SK-N-SH treated with all-trans-retinoic acid at 6 μM for 48 hours (cell line): Measurements from ENCODE around the gene MTCL1.

Experiments
- ATAC-seq: fragments of 200-7000 bp; cut with Tn5 transposase; 3 replicates; pipeline ENCODE4 v1.9.1; 2020; ENCODE audit warnings: mild to moderate bottlenecking, moderate library complexity
- ARNTL ChIP-seq: fragments of 450-650 bp; formaldehyde crosslinking; IDR thresholded peaks from 2 replicates; pipeline ENCODE4 v1.5.0; 2020; ENCODE audit warnings: low read depth, mild to moderate bottlenecking, moderate library complexity, borderline replicate concordance
- BACH2 ChIP-seq: fragments of 250-450 bp; sonication (Bioruptor Pico); IDR thresholded peaks from 2 replicates; pipeline ENCODE4 v1.9.0; 2021; ENCODE audit warnings: mild to moderate bottlenecking, borderline replicate concordance
- CREB5 ChIP-seq: fragments of 250-450 bp; sonication (Bioruptor Pico); IDR thresholded peaks from 2 replicates; pipeline ENCODE4 v1.5.1; 2020; ENCODE audit warnings: low read depth, mild to moderate bottlenecking, moderate library complexity
- CSDC2 ChIP-seq: fragments of 250-450 bp; sonication (Bioruptor Pico); IDR thresholded peaks from 2 replicates; pipeline ENCODE4 v1.5.0; 2020; ENCODE audit warnings: mild to moderate bottlenecking, moderate library complexity
- CSRNP3 ChIP-seq: fragments of 250-450 bp; sonication (Bioruptor Pico); IDR thresholded peaks from 2 replicates; pipeline ENCODE4 v1.5.1; 2021; ENCODE audit warnings: mild to moderate bottlenecking, moderate library complexity
- ESRRG ChIP-seq: fragments of 250-450 bp; sonication (Bioruptor Pico); IDR thresholded peaks from 2 replicates; pipeline ENCODE4 v1.6.1; 2021; ENCODE audit warnings: mild to moderate bottlenecking
- GLIS3 ChIP-seq: fragments of 250-450 bp; sonication (Bioruptor Pico); IDR thresholded peaks from 2 replicates; pipeline ENCODE4 v1.5.0; 2020; ENCODE audit warnings: mild to moderate bottlenecking, moderate library complexity
- ISL1 ChIP-seq: fragments of 250-450 bp; sonication (Bioruptor Pico); IDR thresholded peaks from 2 replicates; pipeline ENCODE4 v2.1.2; 2022; ENCODE audit warnings: mild to moderate bottlenecking, moderate library complexity
- OSR1 ChIP-seq: fragments of 250-450 bp; sonication (Bioruptor Pico); IDR thresholded peaks from 2 replicates; pipeline ENCODE4 v1.8.0; 2022; ENCODE audit warnings: moderate library complexity, mild to moderate bottlenecking, inconsistent platforms
- PATZ1 ChIP-seq: fragments of 250-450 bp; sonication (Bioruptor Pico); IDR thresholded peaks from 2 replicates; pipeline ENCODE4 v1.8.0; 2020; ENCODE audit warnings: mild to moderate bottlenecking, moderate library complexity, borderline replicate concordance
- PPARA ChIP-seq: fragments of 250-450 bp; sonication (Bioruptor Pico); IDR thresholded peaks from 2 replicates; pipeline ENCODE4 v1.5.0; 2020; ENCODE audit warnings: mild to moderate bottlenecking, borderline replicate concordance
- RARB ChIP-seq: fragments of 250-450 bp; sonication (Bioruptor Pico); IDR thresholded peaks from 2 replicates; pipeline ENCODE4 v1.8.0; 2021; ENCODE audit warnings: mild to moderate bottlenecking, moderate library complexity
- SNAI2 ChIP-seq: fragments of 250-450 bp; sonication (Bioruptor Pico); IDR thresholded peaks from 2 replicates; pipeline ENCODE4 v1.5.0; 2020; ENCODE audit warnings: mild to moderate bottlenecking, moderate library complexity
- TCF4 ChIP-seq: fragments of 250-450 bp; sonication (Bioruptor Pico); IDR thresholded peaks from 2 replicates; pipeline ENCODE4 v1.8.0; 2021; ENCODE audit warnings: mild to moderate bottlenecking, moderate library complexity, borderline replicate concordance
- TOX ChIP-seq: fragments of 250-450 bp; sonication (Bioruptor Pico); IDR thresholded peaks from 2 replicates; pipeline ENCODE4 v1.8.0; 2021; ENCODE audit warnings: mild to moderate bottlenecking, moderate library complexity, borderline replicate concordance
- TSHZ2 ChIP-seq: fragments of 250-450 bp; sonication (Bioruptor Pico); IDR thresholded peaks from 2 replicates; pipeline ENCODE4 v1.5.0; 2020; ENCODE audit warnings: mild to moderate bottlenecking, moderate library complexity
- ZC3H10 ChIP-seq: fragments of 250-450 bp; sonication (Bioruptor Pico); IDR thresholded peaks from 2 replicates; pipeline ENCODE4 v1.5.1; 2021; ENCODE audit warnings: mild to moderate bottlenecking, moderate library complexity
- ZFP3 ChIP-seq: fragments of 250-450 bp; sonication (Bioruptor Pico); IDR thresholded peaks from 2 replicates; pipeline ENCODE4 v1.5.0; 2020; ENCODE audit warnings: mild to moderate bottlenecking, moderate library complexity
- ZFP30 ChIP-seq: fragments of 450-650 bp; formaldehyde crosslinking; IDR thresholded peaks from 2 replicates; pipeline ENCODE4 v1.5.0; 2022; ENCODE audit warnings: mild to moderate bottlenecking, moderate library complexity
- ZNF565 ChIP-seq: fragments of 450-650 bp; formaldehyde crosslinking; conservative IDR thresholded peaks from 2 replicates; pipeline ENCODE4 v1.5.0; 2020; ENCODE audit warnings: low read depth, mild to moderate bottlenecking, moderate library complexity
- ZNF70 ChIP-seq: fragments of 450-650 bp; formaldehyde crosslinking; IDR thresholded peaks from 2 replicates; pipeline ENCODE4 v1.5.0; 2020; ENCODE audit warnings: mild to moderate bottlenecking, moderate library complexity
- ZNF8 ChIP-seq: fragments of 450-650 bp; formaldehyde crosslinking; IDR thresholded peaks from 2 replicates; pipeline ENCODE4 v1.5.0; 2020; ENCODE audit warnings: mild to moderate bottlenecking, moderate library complexity
- TF ChIP-seq, protein P1 (sequence below): fragments of 250-450 bp; sonication (Bioruptor Pico); IDR thresholded peaks from 2 replicates; pipeline ENCODE4 v1.8.0; 2021; ENCODE audit warnings: low read depth, mild to moderate bottlenecking, moderate library complexity, borderline replicate concordance

The MTCL1 gene

DNA sequence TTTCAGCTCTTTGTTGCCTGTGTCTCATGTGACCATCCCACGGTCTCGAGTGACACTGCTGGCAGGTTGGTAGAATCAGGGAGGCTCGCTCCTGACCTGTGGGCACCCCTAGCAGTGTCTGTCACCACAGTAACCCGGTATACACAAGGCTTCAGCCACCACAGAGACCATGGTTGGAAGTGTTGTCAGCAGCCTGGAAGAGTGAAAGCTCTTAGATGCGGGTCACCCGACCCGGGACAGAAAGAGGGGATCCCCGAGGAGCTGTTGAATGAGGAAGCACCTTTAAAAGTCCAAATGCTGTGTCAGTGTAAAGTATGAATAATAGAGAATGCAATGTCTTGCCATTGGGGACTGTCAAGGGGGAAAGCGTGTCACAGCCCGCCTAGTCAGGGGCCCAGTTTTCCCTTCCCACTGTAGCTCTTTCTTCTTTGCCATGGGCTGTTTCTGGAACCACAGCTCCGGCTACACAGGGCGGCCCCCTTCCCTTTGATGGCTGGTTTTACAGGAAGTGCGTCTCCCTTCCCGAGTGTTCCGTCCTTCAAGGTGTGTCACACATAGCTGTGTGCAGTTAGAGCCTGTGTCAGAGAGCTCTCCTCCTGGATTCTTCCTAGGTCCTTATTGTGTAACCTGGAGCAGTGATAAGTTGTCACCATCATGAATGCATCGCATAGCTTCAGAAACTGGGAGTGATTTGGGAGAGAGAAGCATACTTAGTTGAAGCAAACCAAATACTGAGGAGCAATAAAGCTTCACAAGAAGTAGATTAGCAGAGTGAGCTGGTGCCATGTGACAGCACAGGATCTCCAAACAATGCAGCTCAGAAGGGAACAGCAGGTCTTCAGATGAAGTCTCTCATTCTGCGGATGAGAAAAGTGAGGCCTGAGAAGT is 81.4 kb downstream of the MTCL1 start:
- TF ChIP-seq PPARA (CRISPR knock-in tag) (no peak), GLIS3 (CRISPR knock-in tag) (no peak), PATZ1 (CRISPR knock-in tag) (no peak), BACH2 (CRISPR knock-in tag) (no peak), ZFP30 (no peak), CREB5 (CRISPR knock-in tag) (no peak), TOX (no peak), ZNF565 (CRISPR knock-in tag) (no peak), ZFP3 (CRISPR knock-in tag) (no peak), RARB (CRISPR knock-in tag) (no peak)
- TF ChIP-seq, protein P1, sequence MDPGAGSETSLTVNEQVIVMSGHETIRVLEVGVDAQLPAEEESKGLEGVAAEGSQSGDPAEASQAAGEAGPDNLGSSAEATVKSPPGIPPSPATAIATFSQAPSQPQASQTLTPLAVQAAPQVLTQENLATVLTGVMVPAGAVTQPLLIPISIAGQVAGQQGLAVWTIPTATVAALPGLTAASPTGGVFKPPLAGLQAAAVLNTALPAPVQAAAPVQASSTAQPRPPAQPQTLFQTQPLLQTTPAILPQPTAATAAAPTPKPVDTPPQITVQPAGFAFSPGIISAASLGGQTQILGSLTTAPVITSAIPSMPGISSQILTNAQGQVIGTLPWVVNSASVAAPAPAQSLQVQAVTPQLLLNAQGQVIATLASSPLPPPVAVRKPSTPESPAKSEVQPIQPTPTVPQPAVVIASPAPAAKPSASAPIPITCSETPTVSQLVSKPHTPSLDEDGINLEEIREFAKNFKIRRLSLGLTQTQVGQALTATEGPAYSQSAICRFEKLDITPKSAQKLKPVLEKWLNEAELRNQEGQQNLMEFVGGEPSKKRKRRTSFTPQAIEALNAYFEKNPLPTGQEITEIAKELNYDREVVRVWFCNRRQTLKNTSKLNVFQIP (CRISPR knock-in tag): no peak
- ATAC-seq: no peak

GRCh38 chr18:8787371-8787670 is 82.0 kb downstream of the MTCL1 start:
- TF ChIP-seq BACH2 (CRISPR knock-in tag) (no peak), TOX (no peak), ZFP3 (CRISPR knock-in tag) (no peak)
- no peak for ATAC-seq

DNA sequence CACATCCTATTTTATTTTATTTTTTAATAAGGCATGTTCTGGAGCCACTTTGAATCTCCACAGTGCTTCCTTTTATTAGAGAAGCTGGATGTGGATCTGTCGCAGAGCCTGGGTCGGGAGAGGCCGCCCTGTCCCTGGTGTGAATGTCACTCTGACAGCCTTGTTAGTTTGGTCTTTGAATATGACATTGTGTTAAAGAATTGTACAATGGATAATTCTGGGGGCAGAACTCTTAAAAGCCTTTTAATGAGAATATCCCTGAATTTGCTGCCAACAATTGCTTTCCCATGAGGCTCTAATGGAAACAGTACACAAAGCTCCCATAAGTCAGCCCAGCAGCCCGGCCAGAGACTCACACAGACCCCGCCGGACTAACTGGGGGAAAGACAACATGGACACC is 82.4 kb downstream of the MTCL1 start:
- no peak for ATAC-seq
- TF ChIP-seq BACH2 (CRISPR knock-in tag): no peak
- no peak for TF ChIP-seq ZNF565 (CRISPR knock-in tag)
- TF ChIP-seq TCF4: no peak
- no peak for TF ChIP-seq SNAI2 (CRISPR knock-in tag)
- no peak for TF ChIP-seq GLIS3 (CRISPR knock-in tag)
- no peak for TF ChIP-seq ZNF70 (CRISPR knock-in tag)
- no peak for TF ChIP-seq OSR1
- TF ChIP-seq CREB5 (CRISPR knock-in tag): no peak
- TF ChIP-seq CSDC2 (CRISPR knock-in tag): no peak
- no peak for TF ChIP-seq ZNF8 (CRISPR knock-in tag)
- no peak for TF ChIP-seq RARB (CRISPR knock-in tag)
- TF ChIP-seq, all 23 proteins: peak for 0

DNA sequence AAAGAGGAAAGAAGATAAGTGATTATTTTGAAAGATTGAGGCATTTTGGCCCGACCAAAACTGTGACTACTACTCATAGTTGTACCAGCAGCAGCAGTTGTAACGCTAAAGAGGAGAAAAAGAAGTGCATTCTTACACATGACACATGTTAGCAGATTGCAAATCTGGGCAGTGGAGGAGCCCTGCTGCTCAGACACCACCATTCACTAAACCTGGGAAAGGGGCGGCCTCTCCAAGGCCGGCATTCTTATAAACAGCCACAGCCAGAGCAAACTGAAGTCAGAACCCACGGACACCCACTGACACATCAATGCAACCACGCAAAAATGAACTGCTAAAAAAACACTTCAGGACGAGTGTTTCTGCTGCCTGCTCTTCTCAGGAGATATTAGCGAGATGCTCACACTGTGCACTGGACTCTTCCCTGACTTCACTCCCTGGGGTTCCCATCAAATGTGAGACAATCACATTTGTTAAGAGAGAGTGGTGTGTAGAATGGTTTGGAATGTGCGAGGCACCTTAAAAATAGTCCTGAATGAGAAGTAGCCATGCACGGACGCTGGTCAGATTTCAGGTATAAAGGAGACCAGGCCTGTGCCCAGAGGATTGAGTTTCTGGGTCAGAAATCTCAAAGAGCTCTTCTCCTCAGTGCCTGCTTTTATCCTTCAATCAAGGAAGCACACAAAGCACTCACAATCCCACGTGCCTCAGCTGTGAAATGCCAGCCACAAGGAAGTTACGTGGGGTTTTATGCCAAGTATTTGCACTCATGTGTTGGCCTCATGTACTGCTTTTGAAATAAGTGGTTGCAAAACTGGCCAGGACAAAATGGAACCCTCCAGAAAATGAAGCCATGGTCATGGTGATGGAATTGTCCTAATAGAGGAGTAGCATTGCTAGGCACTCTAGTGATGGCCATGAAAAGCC is 83.4 kb downstream of the MTCL1 start:
- no peak for ATAC-seq
- no peak for TF ChIP-seq ZC3H10 (CRISPR knock-in tag)
- no peak for TF ChIP-seq ZNF8 (CRISPR knock-in tag)
- no peak for TF ChIP-seq OSR1
- no peak for TF ChIP-seq TSHZ2
- no peak for TF ChIP-seq TCF4
- no peak for TF ChIP-seq ISL1 (CRISPR knock-in tag)
- TF ChIP-seq ZFP30: no peak
- TF ChIP-seq CSRNP3 (CRISPR knock-in tag): no peak
- TF ChIP-seq ZNF70 (CRISPR knock-in tag): no peak
- no peak for TF ChIP-seq ESRRG
- no peak for TF ChIP-seq ZNF565 (CRISPR knock-in tag)
- no peak for TF ChIP-seq RARB (CRISPR knock-in tag)
- TF ChIP-seq BACH2 (CRISPR knock-in tag): no peak
- no peak for TF ChIP-seq ARNTL
